LNCAP (cell line): Measurements from ENCODE around the gene AFF1.
A peak's percentile ranks its signal among the peaks of the same experiment; 100 is the strongest.

Source experiments
- CTCF ChIP-seq: fragments of 450-650 bp; IDR thresholded peaks from 2 replicates; pipeline ENCODE4 v1.5.1; 2017; ENCODE audit warnings: mild to moderate bottlenecking

The AFF1 gene, protein sequence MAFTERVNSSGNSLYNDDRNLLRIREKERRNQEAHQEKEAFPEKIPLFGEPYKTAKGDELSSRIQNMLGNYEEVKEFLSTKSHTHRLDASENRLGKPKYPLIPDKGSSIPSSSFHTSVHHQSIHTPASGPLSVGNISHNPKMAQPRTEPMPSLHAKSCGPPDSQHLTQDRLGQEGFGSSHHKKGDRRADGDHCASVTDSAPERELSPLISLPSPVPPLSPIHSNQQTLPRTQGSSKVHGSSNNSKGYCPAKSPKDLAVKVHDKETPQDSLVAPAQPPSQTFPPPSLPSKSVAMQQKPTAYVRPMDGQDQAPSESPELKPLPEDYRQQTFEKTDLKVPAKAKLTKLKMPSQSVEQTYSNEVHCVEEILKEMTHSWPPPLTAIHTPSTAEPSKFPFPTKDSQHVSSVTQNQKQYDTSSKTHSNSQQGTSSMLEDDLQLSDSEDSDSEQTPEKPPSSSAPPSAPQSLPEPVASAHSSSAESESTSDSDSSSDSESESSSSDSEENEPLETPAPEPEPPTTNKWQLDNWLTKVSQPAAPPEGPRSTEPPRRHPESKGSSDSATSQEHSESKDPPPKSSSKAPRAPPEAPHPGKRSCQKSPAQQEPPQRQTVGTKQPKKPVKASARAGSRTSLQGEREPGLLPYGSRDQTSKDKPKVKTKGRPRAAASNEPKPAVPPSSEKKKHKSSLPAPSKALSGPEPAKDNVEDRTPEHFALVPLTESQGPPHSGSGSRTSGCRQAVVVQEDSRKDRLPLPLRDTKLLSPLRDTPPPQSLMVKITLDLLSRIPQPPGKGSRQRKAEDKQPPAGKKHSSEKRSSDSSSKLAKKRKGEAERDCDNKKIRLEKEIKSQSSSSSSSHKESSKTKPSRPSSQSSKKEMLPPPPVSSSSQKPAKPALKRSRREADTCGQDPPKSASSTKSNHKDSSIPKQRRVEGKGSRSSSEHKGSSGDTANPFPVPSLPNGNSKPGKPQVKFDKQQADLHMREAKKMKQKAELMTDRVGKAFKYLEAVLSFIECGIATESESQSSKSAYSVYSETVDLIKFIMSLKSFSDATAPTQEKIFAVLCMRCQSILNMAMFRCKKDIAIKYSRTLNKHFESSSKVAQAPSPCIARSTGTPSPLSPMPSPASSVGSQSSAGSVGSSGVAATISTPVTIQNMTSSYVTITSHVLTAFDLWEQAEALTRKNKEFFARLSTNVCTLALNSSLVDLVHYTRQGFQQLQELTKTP

GRCh38 chr4:86934771-86935565 lies at the start of gene AFF1:
Gene AFF1 (plus strand): TSS chr4:86935011. CDS start chr4:86948534, 13,523 bp downstream.
- TF ChIP-seq CTCF, result peak; percentile 44; the same call in 1 of the 2 replicates

- TF ChIP-seq CTCF, result no peak
Measured at GRCh38 chr4:86890790-86891189, 44.0 kb upstream of the AFF1 start.

- TF ChIP-seq CTCF, result no peak
Measured at GRCh38 chr4:86891762-86892635, 42.8 kb upstream of the AFF1 start, which contains the start of gene C4orf36. Gene C4orf36 (minus strand): TSS chr4:86892422. CDS start chr4:86891520, 902 bp downstream.

DNA sequence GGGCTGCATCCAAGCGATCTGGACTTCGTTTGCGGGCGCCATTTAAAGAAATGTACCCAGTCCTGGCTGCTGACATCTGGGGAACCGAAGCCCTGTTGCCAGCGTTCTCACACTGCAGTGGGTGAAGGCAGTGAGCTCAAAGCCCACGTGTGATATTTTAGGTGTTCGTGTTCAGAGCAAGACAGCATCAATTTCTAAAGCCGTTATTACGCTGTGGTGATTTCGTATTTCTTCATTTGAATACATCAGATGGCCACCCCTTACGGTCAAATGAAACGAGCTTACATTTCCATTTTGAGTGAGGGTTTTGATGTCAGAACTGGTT lies 42.2 kb upstream of the AFF1 start:
- TF ChIP-seq CTCF, result no peak

- TF ChIP-seq CTCF, result no peak
Measured at GRCh38 chr4:86893136-86893535, 41.7 kb upstream of the AFF1 start.

DNA sequence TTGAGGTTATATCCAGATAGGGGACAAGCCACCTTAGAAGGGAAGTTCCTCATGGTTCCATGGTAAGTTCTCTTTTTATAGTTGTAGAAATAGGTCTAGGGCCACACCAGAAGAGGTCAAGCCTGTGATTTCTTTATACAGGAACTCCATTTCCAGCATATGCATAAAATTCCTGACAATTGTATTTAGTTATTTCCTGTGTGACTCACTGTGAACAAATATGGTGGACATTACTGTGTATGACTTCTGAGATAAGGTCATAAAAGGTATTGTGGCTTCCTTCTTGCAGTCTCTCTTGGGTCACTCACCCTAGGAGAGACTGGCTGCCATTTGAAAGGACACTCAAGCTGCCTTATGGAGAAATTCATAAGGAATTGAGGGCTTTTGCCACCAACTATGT lies 40.4 kb upstream of the AFF1 start:
- no peak for TF ChIP-seq CTCF
